Naive thymus-derived CD4-positive, alpha-beta T cell (primary cell): ENCODE measurements around the gene PCBP3. TPM values are rescaled to one million over a fixed set of nuclear protein-coding genes. Genes with fewer than 3 reads are reported as not detected.

ENCODE experiments used
- ATAC-seq: fragments of 150-1000 bp; cut with Tn5 transposase; 2 replicates; pipeline ENCODE4 v1.10.0; 2021; ENCODE audit warnings: mild to moderate bottlenecking, moderate library complexity
- CTCF ChIA-PET: fragments of 350-600 bp; sonication (Branson Sonifier 250); formaldehyde crosslinking; loops from one replicate; lab custom pipeline; 2021; ENCODE audit warnings: antibody characterized with exemption; lab: Charles Lee
- POLR2A ChIA-PET: fragments of 350-600 bp; sonication (Branson Sonifier 250); formaldehyde crosslinking; loops from one replicate; lab custom pipeline; 2021; ENCODE audit warnings: antibody characterized with exemption, inconsistent platforms; lab: Charles Lee
- DNase-seq, 9 donors: peaks; one replicate each; pipeline versions ENCODE4 v3.0.0 to v3.0.0-alpha.2; 2020 to 2022; ENCODE audit warnings: mixed read lengths in 1 of 9
- H3K27ac ChIP-seq: one replicate; pipeline ENCODE4 v1.7.0; 2013; ENCODE audit warnings: mild to moderate bottlenecking, low read depth, low read length, moderate library complexity
- H3K27me3 ChIP-seq, 2 donors: one replicate each; pipeline ENCODE4 v1.7.0; 2013; ENCODE audit warnings: low read length in 2 of 2, mild to moderate bottlenecking in 2 of 2, moderate library complexity in 2 of 2; ENCODE audit not compliant: control insufficient read depth in 2 of 2, insufficient read depth in 2 of 2
- H3K36me3 ChIP-seq, 3 experiments: 1 replicate in 2 of 3; 2 replicates in 1 of 3; pipeline ENCODE4 v1.7.0; 2013; ENCODE audit warnings: low read length in 3 of 3, mild to moderate bottlenecking in 3 of 3, moderate library complexity in 1 of 3; ENCODE audit not compliant: insufficient read depth in 3 of 3, control insufficient read depth in 2 of 3
- H3K4me1 ChIP-seq, 2 donors: one replicate each; pipeline ENCODE4 v1.7.0; 2013; ENCODE audit warnings: low read length in 2 of 2, mild to moderate bottlenecking in 2 of 2, moderate library complexity in 1 of 2; ENCODE audit not compliant: control insufficient read depth in 2 of 2, insufficient read depth in 2 of 2
- H3K4me3 ChIP-seq: 2 replicates; pipeline ENCODE4 v1.7.0; 2013; ENCODE audit warnings: mild to moderate bottlenecking, low read length
- H3K9me3 ChIP-seq, 3 experiments: 1 replicate in 2 of 3; 2 replicates in 1 of 3; pipeline ENCODE4 v1.7.0; 2013; ENCODE audit warnings: low read length in 3 of 3; ENCODE audit not compliant: control insufficient read depth in 2 of 3
- H3K27ac Mint-ChIP-seq, 9 donors: one replicate each; pipeline ENCODE4 v1.8.0; 2020 to 2022; ENCODE audit warnings: mixed read lengths in 9 of 9, mild to moderate bottlenecking in 8 of 9, moderate library complexity in 5 of 9, inconsistent platforms in 2 of 9
- H3K27me3 Mint-ChIP-seq, 5 donors: one replicate each; pipeline ENCODE4 v1.8.0; 2021 to 2022; ENCODE audit warnings: mixed read lengths in 5 of 5, mild to moderate bottlenecking in 1 of 5
- H3K36me3 Mint-ChIP-seq, 5 donors: one replicate each; pipeline ENCODE4 v1.8.0; 2020 to 2022; ENCODE audit warnings: mixed read lengths in 5 of 5, mild to moderate bottlenecking in 3 of 5, inconsistent platforms in 1 of 5
- H3K4me1 Mint-ChIP-seq, 7 donors: one replicate each; pipeline ENCODE4 v1.8.0; 2020 to 2022; ENCODE audit warnings: mixed read lengths in 7 of 7, mild to moderate bottlenecking in 3 of 7, inconsistent platforms in 1 of 7
- H3K4me3 Mint-ChIP-seq, 10 donors: one replicate each; pipeline ENCODE4 v1.8.0; 2020 to 2022; ENCODE audit warnings: mild to moderate bottlenecking in 10 of 10, mixed read lengths in 10 of 10, moderate library complexity in 6 of 10, inconsistent platforms in 2 of 10
- H3K9me3 Mint-ChIP-seq, 11 donors: one replicate each; pipeline ENCODE4 v1.8.0; 2020 to 2022; ENCODE audit warnings: mixed read lengths in 11 of 11, mild to moderate bottlenecking in 4 of 11, inconsistent platforms in 1 of 11, moderate library complexity in 1 of 11
- intact Hi-C, 2 donors: fragments of 100-400 bp; cut with micrococcal nuclease; formaldehyde crosslinking; loops; one replicate each; pipeline ENCODE4 v1.15.1; 2023
- polyA plus RNA-seq, 2 donors: library from polyadenylated mRNA; unstranded; fragments of 300-500 nt; fragmentation: Illumina TruSeq; gene quantifications; one replicate each; pipeline ENCODE4 v1.2.3, GENCODE V29; 2021
- total RNA-seq, 6 experiments: library from RNA in 5 of 6; stranded (reverse) in 5 of 6; gene quantifications; 1 replicate in 5 of 6; 2 replicates in 1 of 6; pipeline ENCODE4 v1.2.3 and lab custom pipeline; 2021 to 2026

Gene PCBP3
- total and polyA plus RNA-seq, 7 experiments from 2014 or later = 1.2 to 5.2 (median 1.6) TPM

DNA sequence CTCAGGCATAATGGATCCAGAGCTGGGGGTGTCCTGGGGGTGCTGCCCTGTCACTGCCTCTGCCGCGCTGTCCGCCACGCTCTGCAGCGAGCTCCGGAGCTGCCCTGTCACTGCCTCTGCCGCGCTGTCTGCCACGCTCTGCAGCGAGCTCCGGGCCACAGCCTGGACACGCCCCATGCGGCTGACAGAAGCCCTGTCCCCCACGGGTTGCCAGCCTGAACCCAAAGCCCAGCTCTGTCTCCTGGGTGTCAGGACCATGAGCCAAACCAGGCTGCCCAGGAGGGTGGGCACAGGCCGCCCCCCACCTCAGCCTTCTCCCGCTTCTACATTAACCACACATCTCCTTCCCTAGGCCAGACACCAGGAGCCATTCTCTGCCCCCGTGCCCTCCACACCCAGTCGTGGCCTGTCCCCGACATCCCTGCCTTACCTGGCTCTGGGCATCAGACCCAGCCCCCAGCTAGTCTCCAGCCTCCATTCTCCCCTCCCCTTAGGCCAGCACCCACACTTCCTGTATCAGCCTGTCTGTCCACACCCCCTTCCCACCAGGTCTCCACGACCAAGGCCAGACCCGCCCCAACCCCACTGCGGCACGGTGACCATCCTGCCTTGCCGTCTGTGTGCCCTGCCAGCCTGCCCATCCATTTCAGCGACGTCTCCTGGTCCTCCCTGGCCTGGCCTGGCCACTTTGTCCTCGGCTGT, 265.2 kb downstream of the PCBP3 start:
- DNase-seq (no peak), ATAC-seq (no peak)
- Histone ChIP-seq H3K36me3 (no peaks in the 10 kb centered on the region), H3K9me3 (no peaks in the 10 kb centered on the region), H3K27ac (no peak overlapping the region), H3K4me3 (no peak overlapping the region), H3K4me1 (no peaks in the 10 kb centered on the region), H3K27me3 (no peaks in the 10 kb centered on the region)
- Mint-ChIP-seq H3K4me3 (no peak overlapping the region), H3K27me3 (no peaks in the 10 kb centered on the region), H3K4me1 (peaks cover 0 to 2% (median 0%) of the 10 kb centered on the region in 7 donors), H3K9me3 (no peaks in the 10 kb centered on the region), H3K27ac (no peak overlapping the region), H3K36me3 (peaks cover 0 to 8% (median 0%) of the 10 kb centered on the region in 5 donors)
- ChIA-PET POLR2A (no interaction called here), CTCF (no interaction called here)
- intact Hi-C loops = no loop called here

DNA sequence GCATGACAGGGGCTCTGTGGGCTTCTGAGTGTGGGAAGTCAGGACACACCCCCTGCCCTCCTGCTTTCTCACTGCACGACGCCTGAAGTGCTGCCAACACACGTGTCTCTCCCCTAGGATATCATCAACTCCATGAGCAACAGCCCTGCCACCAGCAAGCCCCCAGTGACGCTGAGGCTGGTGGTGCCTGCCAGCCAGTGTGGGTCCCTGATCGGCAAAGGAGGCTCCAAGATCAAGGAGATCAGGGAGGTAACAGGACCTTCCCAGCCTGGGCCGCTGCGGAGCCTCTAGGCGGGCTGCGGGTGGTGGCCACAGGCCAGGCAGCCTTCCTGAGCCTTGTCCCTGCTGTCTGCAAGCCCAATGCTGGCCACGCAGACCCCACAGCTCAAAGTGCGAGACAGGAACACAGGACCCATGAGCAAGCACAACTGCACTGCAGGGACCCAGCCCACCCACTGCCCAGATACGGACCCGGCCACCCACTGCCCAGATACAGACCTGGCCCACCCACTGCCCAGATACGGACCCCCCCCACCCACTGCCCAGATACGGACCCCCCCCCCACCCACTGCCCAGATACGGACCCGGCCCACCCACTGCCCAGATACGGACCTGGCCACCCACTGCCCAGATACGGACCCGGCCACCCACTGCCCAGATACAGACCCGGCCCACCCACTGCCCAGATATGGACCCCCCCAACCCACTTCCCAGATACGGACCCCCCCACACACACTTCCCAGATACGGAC, 265.9 kb downstream of the PCBP3 start:
- no peaks in the 10 kb centered on the region for H3K27me3 ChIP-seq
- ChIA-PET POLR2A (no interaction called here), CTCF (no interaction called here)
- H3K36me3 ChIP-seq = no peaks in the 10 kb centered on the region
- no peak for DNase-seq
- Mint-ChIP-seq H3K36me3 (peaks cover 0 to 5% (median 0%) of the 10 kb centered on the region in 5 donors), H3K27ac (no peak overlapping the region), H3K9me3 (no peaks in the 10 kb centered on the region), H3K4me3 (no peak overlapping the region), H3K27me3 (no peaks in the 10 kb centered on the region), H3K4me1 (peaks cover 0 to 2% (median 0%) of the 10 kb centered on the region in 7 donors)
- H3K4me3 ChIP-seq = no peak overlapping the region
- no peak overlapping the region for H3K27ac ChIP-seq
- H3K4me1 ChIP-seq = no peaks in the 10 kb centered on the region
- no peaks in the 10 kb centered on the region for H3K9me3 ChIP-seq
- ATAC-seq = no peak
- intact Hi-C loops = no loop called here

DNA sequence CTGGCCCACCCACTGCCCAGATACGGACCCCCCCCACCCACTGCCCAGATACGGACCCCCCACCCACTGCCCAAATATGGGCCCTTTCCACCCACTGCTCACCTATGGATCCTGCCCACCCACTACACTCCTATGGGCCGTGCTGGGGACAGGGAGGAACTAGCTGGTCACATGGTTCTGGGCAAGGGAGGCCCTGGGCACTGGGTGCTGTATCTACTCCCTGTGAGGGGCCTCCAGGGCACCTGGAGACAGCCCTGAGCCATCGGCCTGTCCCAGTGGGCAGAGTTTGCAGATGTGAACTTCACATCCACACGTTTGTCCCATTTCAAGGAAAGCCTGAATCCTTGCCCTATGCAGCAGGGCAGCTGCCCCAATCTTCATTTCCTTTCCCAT, 266.6 kb downstream of the PCBP3 start:
- intact Hi-C loops = no loop called here
- no peak overlapping the region for H3K4me3 Mint-ChIP-seq
- Histone ChIP-seq H3K27me3 (no peaks in the 10 kb centered on the region), H3K36me3 (no peaks in the 10 kb centered on the region), H3K9me3 (no peaks in the 10 kb centered on the region), H3K27ac (no peak overlapping the region), H3K4me3 (no peak overlapping the region), H3K4me1 (no peaks in the 10 kb centered on the region)
- no peak for DNase-seq
- no peak overlapping the region for H3K27ac Mint-ChIP-seq
- no peaks in the 10 kb centered on the region for H3K9me3 Mint-ChIP-seq
- ChIA-PET CTCF (no interaction called here), POLR2A (no interaction called here)
- H3K27me3 Mint-ChIP-seq = no peaks in the 10 kb centered on the region
- H3K4me1 Mint-ChIP-seq = peaks cover 0 to 4% (median 1%) of the 10 kb centered on the region in 7 donors
- ATAC-seq = no peak
- H3K36me3 Mint-ChIP-seq = peaks cover 0 to 2% (median 0%) of the 10 kb centered on the region in 5 donors

DNA sequence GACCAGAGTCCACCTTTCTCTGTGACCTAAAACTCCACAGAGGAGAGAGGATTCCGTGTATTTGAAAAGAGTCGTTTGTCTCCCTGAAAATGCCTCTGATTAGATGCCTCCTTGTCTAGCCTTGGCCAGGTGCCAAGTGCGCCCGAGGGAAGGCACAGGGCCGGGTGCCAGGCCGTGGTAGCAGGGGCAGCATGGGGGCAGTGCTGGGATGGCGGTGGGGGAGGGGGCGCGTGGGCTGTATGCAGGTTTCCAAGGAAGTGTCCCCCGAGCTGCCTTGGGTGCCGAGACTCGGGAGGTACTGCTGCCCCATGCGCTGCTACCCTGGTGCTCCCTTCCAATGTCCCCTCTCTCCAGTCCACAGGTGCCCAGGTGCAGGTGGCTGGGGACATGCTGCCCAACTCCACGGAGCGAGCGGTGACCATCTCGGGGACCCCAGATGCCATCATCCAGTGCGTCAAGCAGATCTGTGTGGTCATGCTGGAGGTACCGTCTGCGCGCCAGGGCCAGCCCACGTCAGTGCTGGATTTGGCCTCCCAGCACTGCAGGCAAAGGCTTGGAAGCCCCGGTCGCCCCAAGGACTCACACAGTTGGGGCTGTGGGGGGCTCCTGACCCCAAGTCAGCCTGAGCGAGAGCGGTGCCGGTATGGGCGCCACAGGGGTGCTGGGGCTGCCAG, 267.2 kb downstream of the PCBP3 start:
- DNase-seq (no peak), ATAC-seq (no peak)
- no peaks in the 10 kb centered on the region for H3K9me3 Mint-ChIP-seq
- ChIA-PET CTCF (no interaction called here), POLR2A (no interaction called here)
- no peak overlapping the region for H3K27ac Mint-ChIP-seq
- Histone ChIP-seq H3K27me3 (no peaks in the 10 kb centered on the region), H3K36me3 (no peaks in the 10 kb centered on the region), H3K27ac (no peak overlapping the region), H3K4me1 (peaks cover 0 to 2% of the 10 kb centered on the region in 2 donors), H3K9me3 (no peaks in the 10 kb centered on the region), H3K4me3 (no peak overlapping the region)
- H3K4me3 Mint-ChIP-seq = no peak overlapping the region
- intact Hi-C loops = no loop called here
- no peaks in the 10 kb centered on the region for H3K36me3 Mint-ChIP-seq
- H3K27me3 Mint-ChIP-seq = no peaks in the 10 kb centered on the region
- H3K4me1 Mint-ChIP-seq = peaks cover under 1 to 7% (median 6%) of the 10 kb centered on the region in 7 donors

DNA sequence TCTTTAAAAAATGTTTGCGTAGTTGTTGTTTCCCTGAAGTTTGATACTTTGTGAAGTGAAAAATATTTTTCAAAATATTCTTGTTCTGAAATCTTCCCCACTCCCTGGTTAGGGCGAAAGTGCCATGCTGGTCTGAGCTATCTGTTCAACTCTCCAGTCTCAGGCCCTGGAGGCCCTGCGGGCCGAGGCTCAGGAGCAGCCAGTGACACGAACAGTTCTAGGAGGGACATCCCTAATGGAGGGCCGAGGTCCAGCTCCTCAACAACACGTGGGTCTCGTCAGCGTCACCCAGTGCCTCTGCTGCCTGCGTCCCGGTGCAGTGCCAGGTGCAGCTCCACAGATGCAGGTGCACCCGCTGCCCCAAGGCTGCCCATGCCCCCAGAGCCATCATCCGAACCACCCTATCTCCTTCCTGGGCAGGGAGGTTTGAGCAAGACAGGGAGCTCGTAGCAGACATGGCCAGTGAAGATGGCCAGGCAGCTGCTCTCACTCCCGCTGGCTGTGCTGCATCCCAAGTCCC, 268.3 kb downstream of the PCBP3 start:
- intact Hi-C loops = no loop called here
- H3K4me1 Mint-ChIP-seq = peaks cover 4 to 15% (median 11%) of the 10 kb centered on the region in 7 donors
- no peaks in the 10 kb centered on the region for H3K27me3 Mint-ChIP-seq
- peaks cover 0 to 9% of the 10 kb centered on the region in 2 donors for H3K4me1 ChIP-seq
- no peaks in the 10 kb centered on the region for H3K36me3 ChIP-seq
- POLR2A ChIA-PET = no interaction called here
- CTCF ChIA-PET = interaction anchor here (0.5 kb wide), 1 partner anchor 962 kb away, joined by 3 read pairs; no protein-coding TSS in a partner anchor
- H3K9me3 ChIP-seq = no peaks in the 10 kb centered on the region
- no peak for DNase-seq
- no peak overlapping the region for H3K27ac ChIP-seq
- H3K36me3 Mint-ChIP-seq = no peaks in the 10 kb centered on the region
- H3K4me3 ChIP-seq = no peak overlapping the region
- ATAC-seq = no peak
- no peaks in the 10 kb centered on the region for H3K27me3 ChIP-seq
- H3K4me3 Mint-ChIP-seq = no peak overlapping the region
- H3K9me3 Mint-ChIP-seq = no peaks in the 10 kb centered on the region
- H3K27ac Mint-ChIP-seq = peak overlapping the region in 1 of 9 donors; percentile 12

DNA sequence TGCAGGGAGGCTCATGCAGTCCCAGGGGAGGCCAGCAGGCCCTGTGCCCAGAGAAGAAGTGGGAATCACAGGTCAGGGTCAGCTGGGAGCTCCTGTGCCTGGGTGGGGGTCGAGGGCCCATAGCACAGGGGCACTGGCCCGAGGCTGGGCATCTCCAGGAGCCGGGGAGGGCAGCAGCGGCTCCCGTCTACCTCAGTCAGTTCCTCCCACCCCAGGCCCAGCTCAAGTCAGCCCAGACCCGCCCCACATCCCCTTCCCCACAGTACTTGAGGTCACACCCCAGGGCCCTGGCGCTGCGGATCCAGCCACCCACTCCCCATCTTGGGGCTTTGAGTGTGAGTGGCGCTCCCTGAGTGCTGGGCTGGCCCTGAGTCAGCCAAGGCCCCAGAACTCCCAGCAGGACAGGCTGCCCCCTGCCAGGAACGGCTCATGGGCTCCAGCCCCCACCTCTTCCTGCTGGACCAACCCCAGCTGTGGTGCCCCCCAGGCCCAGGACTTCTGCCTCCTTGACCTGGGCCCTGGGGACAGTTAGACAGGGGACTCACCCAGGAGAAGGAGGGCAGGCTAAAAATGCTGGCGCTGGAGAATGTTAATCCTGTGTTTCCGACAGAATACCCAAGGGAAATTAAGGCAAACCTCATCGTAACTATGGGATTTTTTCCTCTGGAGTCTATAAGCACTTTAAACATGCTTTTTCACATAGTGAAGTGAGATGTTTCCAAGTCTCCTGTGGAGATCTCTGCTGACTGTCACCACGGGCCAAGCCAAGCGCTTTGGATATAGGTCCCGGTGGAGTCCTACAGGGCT, 269.3 kb downstream of the PCBP3 start:
- ATAC-seq = no peak
- CTCF ChIA-PET = no interaction called here
- intact Hi-C loops = no loop called here
- no peak overlapping the region for H3K27ac Mint-ChIP-seq
- Histone ChIP-seq H3K9me3 (no peaks in the 10 kb centered on the region), H3K27me3 (no peaks in the 10 kb centered on the region), H3K4me1 (peaks cover 0 to 9% of the 10 kb centered on the region in 2 donors), H3K4me3 (no peak overlapping the region), H3K36me3 (no peaks in the 10 kb centered on the region), H3K27ac (no peak overlapping the region)
- H3K9me3 Mint-ChIP-seq = no peaks in the 10 kb centered on the region
- DNase-seq = no peak
- no peaks in the 10 kb centered on the region for H3K27me3 Mint-ChIP-seq
- POLR2A ChIA-PET = no interaction called here
- peaks cover 4 to 23% (median 14%) of the 10 kb centered on the region in 7 donors for H3K4me1 Mint-ChIP-seq
- no peak overlapping the region for H3K4me3 Mint-ChIP-seq
- H3K36me3 Mint-ChIP-seq = no peaks in the 10 kb centered on the region
